WERI-Rb-1 (cell line): ENCODE measurements around the gene LGR6.

Source experiments
- DNase-seq: peaks from one replicate; pipeline ENCODE4 v3.0.0-alpha.2; 2020
- H3K27ac ChIP-seq: fragments of 250-450 bp; sonication (Bioruptor Pico); 2 replicates; pipeline ENCODE4 v1.5.1; 2020; ENCODE audit warnings: mild to moderate bottlenecking, moderate library complexity
- H3K27me3 ChIP-seq: fragments of 250-450 bp; sonication (Bioruptor Pico); 2 replicates; pipeline ENCODE4 v1.5.1; 2021; ENCODE audit warnings: mild to moderate bottlenecking, low read depth, moderate library complexity; ENCODE audit not compliant: insufficient read depth, severe bottlenecking
- H3K36me3 ChIP-seq: fragments of 250-450 bp; sonication (Bioruptor Pico); 2 replicates; pipeline ENCODE4 v1.5.1; 2020; ENCODE audit warnings: mild to moderate bottlenecking, moderate library complexity
- H3K4me3 ChIP-seq: 2 replicates; pipeline ENCODE4 v1.5.1; 2011; ENCODE audit warnings: low read depth, mild to moderate bottlenecking, control low read depth, low read length
- H3K9me3 ChIP-seq: fragments of 250-450 bp; sonication (Bioruptor Pico); 2 replicates; pipeline ENCODE4 v1.5.1; 2021; ENCODE audit warnings: mild to moderate bottlenecking, moderate library complexity; ENCODE audit not compliant: severe bottlenecking
- TF ChIP-seq, protein P1 (sequence below): IDR thresholded peaks from 2 replicates; pipeline ENCODE4 v1.5.1; 2011; ENCODE audit warnings: low read depth, mild to moderate bottlenecking, control low read depth, inconsistent platforms, low read length

LGR6 gene

DNA sequence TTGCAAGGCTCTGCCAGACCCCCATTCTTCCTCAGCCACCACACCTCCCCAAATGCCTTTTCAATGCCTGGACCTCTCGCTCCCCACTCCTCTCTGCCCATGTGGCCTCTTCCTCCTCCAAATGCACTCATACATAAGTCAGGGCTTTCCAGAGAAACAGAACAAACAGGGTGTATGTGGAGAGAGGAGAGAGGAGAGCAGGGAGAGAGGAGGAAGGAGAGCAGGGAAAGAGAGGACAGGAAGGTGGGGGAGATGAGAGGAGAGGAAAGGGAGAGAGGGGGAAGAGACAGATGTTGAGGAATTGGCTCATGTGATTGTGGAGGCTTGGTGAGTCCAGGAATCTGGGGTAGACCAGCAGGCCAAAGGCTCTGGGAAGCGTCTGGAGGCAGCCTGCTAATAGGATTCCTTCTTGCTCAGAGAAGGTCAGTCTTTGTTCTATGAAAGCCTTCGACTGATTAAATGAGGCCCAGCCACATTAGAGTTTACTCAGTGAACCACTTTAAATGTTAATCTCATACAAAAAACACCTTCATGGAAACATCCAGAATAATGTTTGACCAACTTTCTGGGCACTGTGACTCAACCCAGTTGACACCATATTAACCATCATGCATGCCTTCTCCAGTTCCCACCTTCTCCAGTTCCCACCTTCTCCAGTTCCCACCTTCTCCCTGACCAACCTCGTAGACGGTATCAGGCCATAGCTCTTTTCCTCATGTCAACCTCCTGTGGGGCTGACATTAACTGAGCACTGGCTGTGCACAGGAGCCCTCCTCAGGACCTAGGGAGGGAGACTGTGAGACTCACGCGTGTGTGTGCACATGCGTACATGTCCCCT is 11.3 kb upstream of the LGR6 start:
- H3K4me3 ChIP-seq: no peak overlapping the region
- H3K27me3 ChIP-seq: no peaks in the 10 kb centered on the region
- no peaks in the 10 kb centered on the region for H3K9me3 ChIP-seq
- TF ChIP-seq, protein P1, sequence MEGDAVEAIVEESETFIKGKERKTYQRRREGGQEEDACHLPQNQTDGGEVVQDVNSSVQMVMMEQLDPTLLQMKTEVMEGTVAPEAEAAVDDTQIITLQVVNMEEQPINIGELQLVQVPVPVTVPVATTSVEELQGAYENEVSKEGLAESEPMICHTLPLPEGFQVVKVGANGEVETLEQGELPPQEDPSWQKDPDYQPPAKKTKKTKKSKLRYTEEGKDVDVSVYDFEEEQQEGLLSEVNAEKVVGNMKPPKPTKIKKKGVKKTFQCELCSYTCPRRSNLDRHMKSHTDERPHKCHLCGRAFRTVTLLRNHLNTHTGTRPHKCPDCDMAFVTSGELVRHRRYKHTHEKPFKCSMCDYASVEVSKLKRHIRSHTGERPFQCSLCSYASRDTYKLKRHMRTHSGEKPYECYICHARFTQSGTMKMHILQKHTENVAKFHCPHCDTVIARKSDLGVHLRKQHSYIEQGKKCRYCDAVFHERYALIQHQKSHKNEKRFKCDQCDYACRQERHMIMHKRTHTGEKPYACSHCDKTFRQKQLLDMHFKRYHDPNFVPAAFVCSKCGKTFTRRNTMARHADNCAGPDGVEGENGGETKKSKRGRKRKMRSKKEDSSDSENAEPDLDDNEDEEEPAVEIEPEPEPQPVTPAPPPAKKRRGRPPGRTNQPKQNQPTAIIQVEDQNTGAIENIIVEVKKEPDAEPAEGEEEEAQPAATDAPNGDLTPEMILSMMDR: no peak
- no peak overlapping the region for H3K27ac ChIP-seq
- no peak for DNase-seq
- H3K36me3 ChIP-seq: no peaks in the 10 kb centered on the region

DNA sequence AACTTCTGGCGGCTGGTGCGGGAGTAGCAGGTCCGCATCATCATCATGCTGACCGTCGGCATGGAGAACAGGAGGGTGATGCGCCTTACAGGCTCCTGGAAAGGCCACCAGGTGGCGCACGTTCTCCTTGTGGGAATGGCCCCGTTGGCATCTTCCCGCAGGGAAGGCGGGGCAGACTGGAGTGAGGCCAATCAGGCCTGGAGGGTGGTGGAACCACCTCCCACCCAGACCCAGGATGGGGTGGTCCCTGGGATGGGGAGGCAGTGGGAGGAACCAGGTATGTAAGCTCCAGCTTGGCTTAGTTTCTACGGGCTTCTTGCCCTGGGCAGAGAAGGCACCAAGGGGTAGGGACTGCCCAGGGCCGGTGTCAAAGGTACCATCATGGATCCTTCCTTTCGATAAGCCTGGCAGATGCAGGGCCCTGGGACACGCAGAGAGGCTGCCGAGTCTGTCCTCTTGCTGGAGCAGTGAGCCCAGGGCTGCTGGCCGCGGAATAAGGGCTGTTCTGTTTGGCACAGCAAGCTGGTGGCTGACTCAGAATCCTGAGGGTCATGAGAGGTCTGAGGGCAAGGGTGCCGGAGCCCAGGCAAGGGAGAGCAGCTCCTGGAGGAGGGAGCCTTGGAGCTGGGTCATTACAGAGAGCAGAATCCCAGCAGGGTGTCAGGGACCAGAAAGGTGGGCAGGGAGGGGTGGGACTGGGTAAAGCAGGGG is 8.7 kb upstream of the LGR6 start:
- H3K4me3 ChIP-seq: no peak overlapping the region
- no peaks in the 10 kb centered on the region for H3K27me3 ChIP-seq
- H3K9me3 ChIP-seq: no peaks in the 10 kb centered on the region
- H3K27ac ChIP-seq: no peak overlapping the region
- TF ChIP-seq, protein P1: peak; percentile 100
- peak; percentile 100 for DNase-seq
- no peaks in the 10 kb centered on the region for H3K36me3 ChIP-seq

DNA sequence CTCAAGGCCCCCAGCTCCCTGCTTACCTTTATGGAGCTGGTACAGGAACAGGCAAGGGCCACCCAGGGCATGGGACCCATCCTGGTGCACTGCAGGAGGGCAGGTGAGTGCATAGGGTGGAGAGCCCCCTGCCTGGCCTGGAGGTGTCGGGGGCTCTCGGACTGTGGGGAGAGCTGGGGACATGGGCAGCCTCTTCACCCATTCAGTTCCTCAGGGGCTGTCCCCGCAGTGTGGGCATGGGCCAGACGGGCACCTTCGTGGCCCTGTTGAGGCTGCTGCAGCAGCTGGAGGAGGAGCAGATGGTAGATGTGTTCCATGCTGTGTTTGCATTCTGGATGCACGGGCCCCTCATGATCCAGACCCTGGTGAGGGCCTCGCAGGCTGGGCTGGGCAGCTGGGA is 7.3 kb upstream of the LGR6 start:
- Histone ChIP-seq H3K36me3 (no peaks in the 10 kb centered on the region), H3K27ac (no peak overlapping the region), H3K27me3 (no peaks in the 10 kb centered on the region), H3K4me3 (no peak overlapping the region), H3K9me3 (no peaks in the 10 kb centered on the region)
- DNase-seq: no peak
- TF ChIP-seq, protein P1: no peak

DNA sequence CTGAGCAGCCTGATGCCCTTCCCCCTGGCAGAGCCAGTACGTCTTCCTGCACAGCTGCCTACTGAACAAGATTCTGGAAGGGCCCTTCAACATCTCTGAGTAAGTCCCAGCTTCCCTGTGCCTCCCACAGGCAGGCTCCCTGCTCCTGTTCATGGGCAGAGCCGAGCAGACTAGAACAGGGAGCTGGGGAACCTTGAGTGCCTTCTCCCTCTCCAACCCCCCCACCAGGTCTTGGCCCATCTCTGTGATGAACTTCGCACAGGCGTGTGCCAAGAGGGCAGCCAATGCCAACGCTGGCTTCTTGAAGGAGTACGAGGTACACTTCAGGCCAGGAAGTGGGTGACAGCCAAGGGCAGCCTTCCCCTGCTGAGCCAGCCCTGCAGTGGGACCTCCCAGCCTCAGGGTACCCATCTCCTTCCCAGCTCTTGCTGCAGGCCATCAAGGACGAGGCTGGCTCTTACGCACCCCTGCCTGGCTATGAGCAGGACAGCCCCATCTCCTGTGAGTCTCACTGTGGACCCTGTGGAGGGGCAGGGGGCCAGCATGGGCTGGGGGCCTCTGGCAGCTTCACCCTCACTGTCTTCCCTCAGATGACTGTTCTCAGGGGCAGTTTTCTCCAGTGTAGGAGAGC is 6.4 kb upstream of the LGR6 start:
- no peaks in the 10 kb centered on the region for H3K36me3 ChIP-seq
- peaks cover under 1% of the 10 kb centered on the region for H3K9me3 ChIP-seq
- TF ChIP-seq, protein P1: no peak
- H3K27ac ChIP-seq: no peak overlapping the region
- no peaks in the 10 kb centered on the region for H3K27me3 ChIP-seq
- no peak overlapping the region for H3K4me3 ChIP-seq
- DNase-seq: no peak

DNA sequence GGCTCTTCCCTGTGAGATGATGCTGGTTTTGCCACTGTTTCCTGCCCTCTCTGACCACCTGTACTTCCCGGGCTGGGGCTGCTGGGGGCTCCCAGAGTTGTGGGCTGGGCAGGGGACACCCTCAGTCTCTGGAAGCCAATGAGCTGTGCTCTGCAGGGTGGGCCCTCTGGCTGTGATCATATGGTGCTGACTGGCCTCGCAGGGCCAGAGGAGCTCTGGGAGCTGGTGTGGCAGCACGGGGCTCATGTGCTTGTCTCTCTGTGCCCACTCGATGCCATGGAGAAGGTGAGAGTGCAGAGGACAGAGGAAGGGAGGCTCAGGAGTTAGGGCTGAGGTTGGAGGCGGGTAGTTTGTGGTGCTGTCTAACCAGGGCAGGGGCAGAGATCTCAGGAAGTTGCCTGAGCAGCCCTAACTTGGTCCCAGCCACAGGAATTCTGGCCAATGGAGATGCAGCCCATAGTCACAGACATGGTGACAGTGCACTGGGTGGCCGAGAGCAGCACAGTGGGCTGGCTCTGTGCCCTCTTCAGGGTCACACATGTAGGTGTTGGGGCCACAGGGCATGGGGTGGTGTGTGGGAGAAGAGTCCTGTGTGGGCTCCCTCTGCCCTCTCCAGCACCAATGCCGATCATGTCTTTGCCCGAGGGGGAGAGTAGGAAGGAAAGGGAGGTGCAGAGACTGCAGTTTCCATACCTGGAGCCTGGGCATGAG is 5.7 kb upstream of the LGR6 start:
- H3K27ac ChIP-seq: no peak overlapping the region
- H3K4me3 ChIP-seq: no peak overlapping the region
- H3K27me3 ChIP-seq: no peaks in the 10 kb centered on the region
- no peaks in the 10 kb centered on the region for H3K36me3 ChIP-seq
- TF ChIP-seq, protein P1: no peak
- H3K9me3 ChIP-seq: peaks cover 2% of the 10 kb centered on the region
- no peak for DNase-seq
